ENCODE results near the gene FLG.
"Not testable (repeated sequence)": the region's sequence is repeated elsewhere in the genome, so short reads cannot be mapped to it uniquely, and the experiment has no call there.

FLG gene

DNA sequence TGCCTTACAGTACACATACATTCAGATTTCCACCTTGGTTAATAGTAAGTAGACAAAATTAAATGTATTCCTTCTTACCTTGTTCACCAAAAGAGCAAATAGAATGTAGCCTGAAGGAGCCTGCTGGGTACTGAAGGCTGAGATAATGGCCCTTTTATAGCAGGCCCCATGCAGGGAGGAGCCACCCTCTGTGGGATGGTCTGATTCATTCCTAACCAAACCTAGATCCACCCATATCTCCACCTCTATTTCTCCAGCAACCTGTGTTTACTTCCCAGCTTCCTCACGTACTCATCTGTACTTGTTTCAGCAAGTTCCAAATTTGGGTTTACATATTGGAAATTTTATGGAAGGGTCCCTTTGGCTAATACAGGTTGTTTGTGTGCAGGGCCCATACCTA lies at the start of gene FLG:
TSS of gene FLG (minus strand) at position 129 of the 400 bp plus-strand sequence. CDS start 9,783 bp downstream, outside the sequence.
- no peak for FAIRE-seq
- DNase-seq (ENCODE audit: insufficient read length, low spot score) = no peak

DNA sequence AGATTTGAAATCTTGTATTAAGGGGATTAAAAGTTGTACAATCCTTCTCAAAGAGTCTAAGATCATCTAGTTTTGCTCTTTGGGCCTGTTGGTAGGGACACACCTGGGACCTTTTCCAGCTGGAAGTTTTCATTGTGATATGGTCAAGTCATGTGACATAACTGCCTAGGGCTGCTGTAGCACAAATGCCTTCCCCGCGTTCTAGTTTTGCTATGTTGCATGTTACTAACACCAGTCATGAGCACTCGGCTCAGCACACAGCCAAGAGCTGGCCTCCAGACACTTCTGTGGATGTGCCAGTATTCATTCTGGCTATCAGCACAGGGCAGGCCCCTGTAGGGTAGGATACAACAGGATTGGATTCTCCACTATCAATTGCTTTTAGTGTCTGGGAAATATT lies 49.4 kb upstream of the FLG start:
- DNase-seq (ENCODE audit: insufficient read length, low spot score) (no peak), FAIRE-seq (no peak)

DNA sequence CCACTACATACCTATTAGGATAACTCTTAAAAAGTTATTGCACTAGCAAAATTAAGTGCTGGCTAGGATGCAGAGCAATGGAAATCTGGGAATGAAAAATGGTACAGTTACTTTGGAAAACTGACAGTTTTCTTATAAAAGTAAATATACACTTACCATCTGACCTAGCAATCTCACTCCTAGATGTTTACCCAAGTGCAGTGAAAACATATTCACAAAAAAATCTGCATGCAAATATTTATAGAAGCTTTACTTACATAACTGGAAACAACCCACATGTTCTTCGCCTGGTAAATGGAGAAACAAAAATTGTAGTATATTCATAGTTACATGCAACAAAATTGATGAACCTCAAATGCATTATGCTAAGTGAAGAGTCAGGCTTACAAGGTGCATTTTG lies 47.6 kb upstream of the FLG start:
- DNase-seq (ENCODE audit: insufficient read length, low spot score) (no peak), FAIRE-seq (no peak)

DNA sequence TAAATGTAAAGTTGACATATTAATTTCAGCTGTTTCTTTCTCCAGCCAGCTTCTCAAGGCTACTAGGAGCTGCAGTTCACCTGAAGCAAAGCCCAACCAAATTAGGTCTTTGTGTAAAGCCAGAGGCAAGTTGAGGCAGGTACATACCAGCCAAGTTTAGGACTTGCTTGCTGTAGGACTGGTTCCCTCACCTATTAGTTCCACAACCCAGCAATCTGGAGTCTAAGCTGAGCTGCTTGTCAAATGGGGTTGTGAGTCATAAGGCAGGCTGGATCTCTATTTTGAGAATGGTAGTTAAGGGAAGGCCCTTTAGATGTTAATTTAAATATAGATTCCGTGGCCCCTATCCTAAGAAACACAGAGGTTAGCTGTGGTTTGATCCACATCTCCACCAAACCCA lies 42.4 kb upstream of the FLG start:
- DNase-seq (ENCODE audit: insufficient read length, low spot score) = no peak
- no peak for FAIRE-seq

DNA sequence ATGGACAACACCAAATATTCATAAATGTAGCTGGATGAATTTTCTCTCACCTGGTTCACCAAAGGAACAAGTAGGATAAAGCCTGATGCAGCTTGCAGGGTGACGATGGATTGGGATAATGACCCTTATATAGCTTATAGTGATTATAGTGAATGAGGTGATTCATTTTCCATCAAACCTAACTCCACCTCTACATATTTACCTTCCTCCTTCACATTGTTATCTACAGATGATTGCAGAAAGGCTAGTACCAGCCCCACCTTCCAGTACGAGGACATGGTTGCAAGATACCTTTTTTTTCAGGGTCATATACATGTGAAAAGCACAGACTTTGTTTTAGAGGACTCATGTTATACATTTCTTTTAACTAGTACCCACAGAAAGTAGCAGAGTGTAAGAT lies 34.9 kb upstream of the FLG start, which contains the start of gene FLG2:
TSS of gene FLG2 (minus strand) at position 101 of the 400 bp plus-strand sequence. CDS start 1,122 bp downstream, outside the sequence.
- no peak for FAIRE-seq
- DNase-seq (ENCODE audit: insufficient read length, low spot score) = no peak

DNA sequence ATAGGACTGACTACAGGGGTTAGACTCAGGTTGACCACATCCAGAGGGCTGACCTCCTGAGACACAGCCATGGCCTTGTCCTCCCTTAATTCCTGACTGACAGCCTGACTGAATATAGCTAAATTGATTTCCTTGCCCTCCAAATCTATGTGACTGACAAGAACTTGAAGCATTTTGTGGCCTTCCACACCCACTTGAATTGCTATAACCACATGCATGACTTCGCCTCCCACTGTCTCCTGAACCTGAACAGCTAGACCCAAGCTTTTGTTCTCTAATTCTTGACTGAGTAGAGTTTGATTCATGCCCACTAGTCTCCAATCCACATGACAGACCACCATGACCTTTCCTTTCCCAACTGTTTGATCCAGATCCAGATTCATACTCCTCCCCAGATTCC lies 31.7 kb upstream of the FLG start:
- no peak for DNase-seq (ENCODE audit: insufficient read length, low spot score)
- no peak for FAIRE-seq

DNA sequence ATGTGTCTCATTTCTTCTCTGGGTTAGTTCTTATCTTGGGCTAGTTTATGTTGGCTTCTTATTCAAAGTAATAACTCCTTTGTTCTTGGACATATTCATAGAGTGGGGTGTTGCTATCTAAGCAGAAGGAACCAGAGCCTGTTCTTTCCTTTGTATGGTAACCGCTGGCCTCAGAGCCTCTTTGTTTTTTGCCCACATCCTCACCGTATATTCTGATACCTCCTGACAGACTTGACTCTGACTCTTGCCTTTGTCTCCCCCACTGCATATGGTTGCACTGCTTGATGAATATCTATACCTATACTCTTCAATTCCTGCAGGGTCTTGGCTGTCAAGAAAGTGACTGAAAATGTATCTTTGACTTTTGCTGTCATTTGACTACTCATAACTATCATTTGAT lies 24.6 kb upstream of the FLG start:
- no peak for DNase-seq (ENCODE audit: insufficient read length, low spot score)
- FAIRE-seq = no peak

DNA sequence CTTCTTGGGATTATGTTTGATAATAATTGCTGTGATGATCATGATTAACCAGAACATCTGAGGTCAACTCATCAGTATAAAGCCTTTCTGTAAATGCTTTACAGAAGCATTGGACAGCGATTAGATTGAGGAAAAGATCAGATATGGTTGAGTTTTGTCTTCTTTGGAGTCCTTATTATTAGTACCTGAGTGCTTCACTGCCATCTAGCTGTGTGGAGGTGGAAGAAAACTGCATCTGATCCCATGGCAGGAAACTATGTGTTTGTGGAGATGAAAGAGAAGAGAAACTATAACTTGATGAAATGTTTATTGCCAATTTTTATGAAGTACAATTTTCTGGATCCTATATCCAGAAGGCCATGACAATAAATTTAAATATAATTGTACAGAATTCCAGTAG lies 23.4 kb upstream of the FLG start:
- FAIRE-seq = no peak
- DNase-seq (ENCODE audit: insufficient read length, low spot score) = no peak

DNA sequence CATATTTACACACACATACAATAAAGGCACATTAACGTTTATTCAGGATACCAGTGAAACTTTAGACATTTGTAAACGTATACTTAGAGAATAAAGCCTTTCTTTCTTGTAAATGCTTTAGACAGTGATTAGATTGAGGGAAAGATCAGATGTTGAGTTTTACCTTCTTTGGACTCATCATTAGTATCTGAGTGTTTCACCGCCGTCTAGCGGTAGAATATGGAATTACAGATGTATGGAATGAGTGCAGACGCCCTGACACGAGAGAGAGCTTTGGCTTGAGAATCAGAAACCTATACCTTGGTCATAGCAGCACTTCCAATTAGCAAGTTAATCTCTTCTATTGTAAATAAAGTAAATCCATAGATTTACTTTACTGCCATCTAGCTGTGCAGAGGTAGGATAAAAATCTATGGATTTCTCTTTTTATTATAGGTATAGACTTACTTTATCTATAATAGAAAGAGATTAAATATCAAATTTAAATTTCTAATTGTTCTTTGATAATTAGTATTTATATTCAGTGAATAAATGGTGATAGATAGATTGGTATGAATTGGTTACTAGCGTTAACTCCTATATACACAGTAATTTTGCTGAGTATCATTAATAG lies 22.2 kb upstream of the FLG start:
- DNase-seq (ENCODE audit: insufficient read length, low spot score) (peak; percentile 20), FAIRE-seq (no peak)

DNA sequence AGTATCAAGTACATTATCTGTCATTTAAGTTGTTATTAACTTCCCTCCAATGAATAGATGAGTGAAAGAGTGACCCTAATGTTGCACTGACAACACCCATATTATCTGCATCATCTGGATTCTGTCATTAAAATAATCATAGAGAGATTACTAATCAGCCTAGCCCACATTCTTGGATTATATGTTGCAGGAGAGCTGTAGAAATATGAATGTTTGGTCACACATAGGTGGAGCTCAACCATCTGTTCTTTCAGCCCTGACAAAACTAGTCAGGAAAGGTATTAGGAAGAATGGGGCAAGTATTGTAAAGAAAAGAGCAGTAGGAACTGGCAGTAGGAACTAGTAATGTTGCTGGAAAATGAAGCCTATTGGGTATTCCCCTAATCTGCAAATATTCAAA lies 19.4 kb upstream of the FLG start:
- no peak for FAIRE-seq
- no peak for DNase-seq (ENCODE audit: insufficient read length, low spot score)

DNA sequence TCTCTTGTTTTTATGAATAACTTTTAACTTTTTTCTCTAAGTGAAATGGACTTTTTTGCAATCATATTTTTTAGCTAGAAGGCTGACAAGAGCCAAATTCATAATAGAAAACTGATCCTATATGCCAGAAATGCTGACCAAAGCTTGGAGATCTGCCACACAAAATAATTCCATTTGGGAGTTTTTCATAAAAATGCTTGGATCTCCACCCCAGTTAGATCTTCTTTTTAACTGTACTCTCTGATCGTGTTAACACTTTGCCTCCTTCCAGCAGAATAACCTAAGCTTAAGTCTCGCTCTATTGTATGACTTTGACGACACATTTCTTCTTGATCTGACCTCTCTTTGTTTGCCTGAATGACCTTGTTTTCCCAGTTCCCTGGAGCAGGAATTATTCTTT lies 18.0 kb upstream of the FLG start:
- FAIRE-seq (no peak), DNase-seq (ENCODE audit: insufficient read length, low spot score) (no peak)

DNA sequence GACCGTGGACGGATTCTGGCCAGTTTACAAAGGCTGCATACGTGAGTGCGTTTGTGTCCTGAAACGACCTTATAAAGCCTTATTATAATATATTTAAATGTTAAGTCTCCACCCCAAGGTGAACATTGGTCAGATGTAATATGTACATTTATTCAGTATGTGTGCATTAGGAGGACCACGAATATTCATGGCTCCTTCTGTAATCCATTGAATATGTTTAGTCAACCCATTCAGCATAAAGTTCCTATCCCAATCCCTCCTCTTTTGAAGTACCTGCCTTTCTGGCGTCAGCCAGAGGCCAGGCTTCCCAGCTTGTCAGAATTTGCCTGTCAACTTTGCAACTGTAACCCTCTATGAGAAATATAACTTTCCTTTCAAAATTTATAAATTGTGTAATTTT lies 10.4 kb upstream of the FLG start:
- FAIRE-seq = no peak
- no peak for DNase-seq (ENCODE audit: insufficient read length, low spot score)

DNA sequence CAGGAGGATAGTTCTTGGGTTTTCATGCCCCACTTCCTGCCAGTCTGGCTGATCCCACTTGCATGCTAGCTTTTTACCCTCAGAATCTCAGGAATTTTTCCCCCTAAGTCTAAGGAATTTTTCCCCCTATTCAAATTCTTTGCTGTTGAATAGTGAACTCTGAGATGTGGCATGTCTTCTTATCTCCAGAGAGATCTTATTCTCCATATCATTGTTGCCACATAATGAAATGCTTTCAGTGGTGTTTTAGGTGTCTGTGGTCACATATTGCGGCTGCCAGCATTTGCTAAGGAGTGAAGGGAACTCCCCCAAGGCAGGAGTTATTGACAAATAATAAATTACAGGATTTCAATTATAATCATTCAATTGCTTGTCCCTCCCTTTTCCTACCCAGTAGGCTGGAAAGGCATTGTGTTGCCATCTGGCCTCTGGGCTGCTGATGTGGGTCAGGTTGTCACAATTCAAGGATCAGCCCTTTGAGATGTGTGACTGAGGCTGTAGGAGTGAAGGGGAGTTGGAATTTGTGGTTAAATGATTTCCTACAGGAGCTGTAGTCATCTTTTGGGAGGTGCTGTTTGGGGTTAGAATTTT lies 3.9 kb upstream of the FLG start:
- FAIRE-seq (no peak), DNase-seq (ENCODE audit: insufficient read length, low spot score) (no peak)

DNA sequence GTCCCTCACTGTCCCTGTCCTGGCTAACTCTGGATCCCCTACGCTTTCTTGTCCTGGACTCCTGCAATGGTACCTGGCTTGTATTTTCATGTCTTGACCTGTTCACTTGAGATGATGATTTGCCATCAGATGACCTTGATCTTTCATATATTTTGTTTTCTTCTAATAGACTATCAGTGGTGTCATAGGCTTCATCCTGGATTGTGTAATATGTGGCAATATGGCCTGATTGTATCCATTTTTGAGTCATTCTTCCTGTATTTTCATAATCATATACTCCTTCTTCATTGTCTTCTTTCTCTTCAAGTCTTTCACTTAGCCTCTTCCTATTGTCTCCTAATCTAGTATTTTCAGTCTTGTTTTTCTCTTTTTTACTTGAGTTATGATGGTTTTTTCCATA lies 11.1 kb downstream of the FLG start:
- FAIRE-seq = no peak

DNA sequence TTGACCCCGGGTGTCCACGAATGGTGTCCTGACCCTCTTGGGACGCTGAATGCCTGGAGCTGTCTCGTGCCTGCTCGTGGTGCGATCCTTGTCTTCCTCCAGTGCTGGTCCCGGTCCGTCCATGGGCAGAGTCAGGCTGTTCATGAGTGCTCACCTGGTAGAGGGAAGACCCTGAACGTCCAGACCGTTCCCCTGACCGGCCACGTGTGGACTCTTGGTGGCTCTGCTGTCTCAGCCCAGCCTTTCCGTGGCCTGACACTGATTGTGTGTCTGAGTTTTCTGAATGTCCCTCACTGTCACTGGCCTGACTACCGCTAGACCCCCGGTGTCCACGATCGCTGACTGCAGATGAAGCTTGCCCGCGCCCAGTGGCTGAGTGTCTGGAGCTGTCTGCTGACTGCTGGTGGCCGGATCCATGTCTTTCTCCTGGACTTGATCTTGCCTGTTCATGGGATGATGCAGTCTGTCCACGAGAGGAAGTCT lies 11.7 kb downstream of the FLG start:
- FAIRE-seq = no peak
- no peak for DNase-seq (ENCODE audit: insufficient read length, low spot score)

More for the DNA sequence above, 11.1 kb downstream of the FLG start:
- no peak for DNase-seq (ENCODE audit: insufficient read length, low spot score)

DNA sequence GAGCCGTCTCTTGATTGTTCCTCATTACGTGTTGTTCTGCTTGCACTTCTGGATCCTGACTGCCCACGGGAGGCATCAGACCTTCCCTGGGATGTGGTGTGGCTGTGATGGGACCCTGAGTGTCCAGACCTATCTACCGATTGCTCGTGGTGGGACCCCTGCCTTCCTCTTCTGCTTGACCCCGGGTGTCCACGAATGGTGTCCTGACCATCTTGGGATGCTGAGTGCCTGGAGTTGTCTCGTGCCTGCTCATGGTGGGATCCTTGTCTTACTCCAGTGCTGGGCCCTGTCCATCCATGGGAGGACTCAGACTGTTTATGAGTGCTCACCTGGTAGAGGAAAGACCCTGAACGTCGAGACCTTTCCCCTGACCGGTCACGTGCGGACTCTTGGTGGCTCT lies 12.9 kb downstream of the FLG start:
- FAIRE-seq; DNase-seq (ENCODE audit: insufficient read length, low spot score): not testable (repeated sequence)

DNA sequence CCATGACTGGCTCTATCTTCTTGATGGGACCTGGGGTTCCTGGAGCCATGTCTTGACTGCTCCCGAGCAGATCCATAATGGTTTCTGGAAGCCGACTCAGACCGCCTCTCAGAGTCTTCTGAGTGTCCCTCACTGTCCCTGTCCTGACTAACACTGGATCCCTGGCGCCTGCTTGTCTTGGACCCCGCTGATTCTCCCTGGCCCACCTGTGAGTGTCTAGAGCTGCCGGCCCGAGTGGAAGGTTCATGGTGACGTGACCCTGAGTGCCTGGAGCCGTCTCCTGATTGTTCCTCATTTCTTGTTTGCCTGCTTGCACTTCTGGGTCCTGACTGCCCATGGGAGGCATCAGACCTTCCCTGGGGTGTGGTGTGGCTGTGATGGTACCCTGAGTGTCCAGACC lies 15.1 kb downstream of the FLG start:
- DNase-seq (ENCODE audit: insufficient read length, low spot score) (no peak), FAIRE-seq (no peak)

DNA sequence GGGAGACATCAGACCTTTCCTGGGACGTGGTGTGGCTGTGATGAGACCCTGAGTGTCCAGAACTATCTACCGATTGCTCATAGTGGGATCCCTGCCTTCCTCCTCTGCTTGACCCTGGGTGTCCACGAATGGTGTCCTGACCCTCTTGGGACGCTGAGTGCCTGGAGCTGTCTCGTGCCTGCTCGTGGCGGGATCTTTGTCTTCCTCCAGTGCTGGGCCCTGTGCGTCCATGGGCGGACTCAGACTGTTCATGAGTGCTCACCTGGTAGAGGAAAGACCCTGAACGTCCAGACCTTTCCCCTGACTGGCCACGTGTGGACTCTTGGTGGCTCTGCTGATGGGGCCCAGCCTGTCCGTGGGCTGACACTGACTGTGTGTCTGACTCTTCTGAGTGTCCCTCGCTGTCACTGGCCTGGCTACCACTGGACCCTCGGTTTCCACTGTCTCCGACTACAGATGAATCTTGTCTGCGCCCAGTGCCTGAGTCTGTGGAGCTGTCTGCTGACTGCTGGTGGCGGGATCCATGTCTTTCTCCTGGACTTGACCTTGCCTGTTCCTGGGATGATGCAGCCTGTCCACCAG lies 15.6 kb downstream of the FLG start:
- not testable (repeated sequence) for FAIRE-seq; DNase-seq (ENCODE audit: insufficient read length, low spot score)

DNA sequence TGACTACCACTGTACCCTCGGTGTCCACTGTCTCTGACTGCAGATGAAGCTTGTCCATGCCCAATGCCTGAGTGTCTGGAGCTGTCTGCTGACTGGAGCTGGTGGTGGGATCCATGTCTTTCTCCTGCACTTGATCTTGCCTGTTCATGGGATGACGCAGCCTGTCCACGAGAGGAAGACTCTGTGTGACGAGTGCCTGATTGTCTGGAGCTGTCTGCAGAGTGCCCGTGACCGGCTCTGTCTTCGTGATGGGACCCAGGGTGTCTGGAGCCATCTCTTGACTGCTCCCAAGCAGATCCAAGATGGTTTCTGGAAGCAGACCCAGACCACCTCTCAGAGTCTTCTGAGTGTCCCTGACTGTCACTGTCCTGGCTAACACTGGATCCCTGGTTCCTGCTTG lies 16.3 kb downstream of the FLG start:
- not testable (repeated sequence) for FAIRE-seq; DNase-seq (ENCODE audit: insufficient read length, low spot score)

DNA sequence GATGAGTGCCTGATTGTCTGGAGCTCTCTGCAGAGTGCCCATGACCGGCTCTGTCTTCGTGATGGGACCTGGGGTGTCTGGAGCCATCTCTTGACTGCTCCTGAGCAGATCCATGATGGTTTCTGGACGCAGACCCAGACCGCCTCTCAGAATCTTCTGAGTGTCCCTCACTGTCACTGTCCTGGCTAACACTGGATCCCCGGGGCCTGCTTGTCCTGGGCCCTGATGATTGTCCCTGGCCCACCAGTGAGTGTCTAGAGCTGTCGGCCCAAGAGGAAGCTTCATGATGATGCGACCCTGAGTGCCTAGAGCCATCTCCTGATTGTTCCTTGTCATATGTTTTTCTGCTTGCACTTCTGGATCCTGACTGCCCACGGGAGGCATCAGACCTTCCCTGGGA lies 17.1 kb downstream of the FLG start:
- FAIRE-seq; DNase-seq (ENCODE audit: insufficient read length, low spot score): not testable (repeated sequence)

DNA sequence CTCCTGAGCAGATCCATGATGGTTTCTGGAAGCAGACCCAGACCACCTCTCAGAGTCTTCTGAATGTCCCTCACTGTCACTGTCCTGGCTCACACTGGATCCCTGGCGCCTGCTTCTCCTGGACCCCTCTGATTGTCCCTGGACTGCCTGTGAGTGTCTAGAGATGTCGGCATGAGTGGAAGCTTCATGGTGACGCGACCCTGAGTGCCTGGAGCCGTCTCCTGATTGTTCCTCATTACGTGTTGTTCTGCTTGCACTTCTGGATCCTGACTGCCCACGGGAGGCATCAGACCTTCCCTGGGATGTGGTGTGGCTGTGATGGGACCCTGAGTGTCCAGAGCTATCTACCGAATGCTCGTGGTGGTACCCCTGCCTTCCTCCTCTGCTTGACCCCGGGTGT lies 18.9 kb downstream of the FLG start:
- not testable (repeated sequence) for FAIRE-seq; DNase-seq (ENCODE audit: insufficient read length, low spot score)

DNA sequence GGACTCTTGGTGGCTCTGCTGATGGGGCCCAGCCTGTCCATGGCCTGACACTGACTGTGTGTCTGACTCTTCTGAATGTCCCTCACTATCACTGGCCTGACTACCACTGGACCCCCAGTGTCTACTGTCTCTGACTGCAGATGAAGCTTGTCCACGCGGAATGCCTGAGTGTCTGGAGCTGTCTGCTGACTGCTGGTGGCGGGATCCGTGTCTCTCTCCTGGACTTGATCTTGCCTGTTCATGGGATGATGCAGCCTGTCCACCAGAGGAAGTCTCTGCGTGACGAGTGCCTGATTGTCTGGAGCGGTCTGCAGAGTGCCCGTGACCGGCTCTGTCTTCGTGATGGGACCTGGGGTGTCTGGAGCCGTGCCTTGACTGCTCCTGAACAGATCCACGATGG lies 20.3 kb downstream of the FLG start:
- not testable (repeated sequence) for FAIRE-seq; DNase-seq (ENCODE audit: insufficient read length, low spot score)
